A549 (cell line): ENCODE results near the gene UBE2R2. TPM values are rescaled to one million over a fixed set of nuclear protein-coding genes. Genes with fewer than 3 reads are reported as not detected.

Source experiments
- ATAC-seq, 2 experiments: fragments of 200-7000 bp in 1 of 2; fragments of >200 bp in 1 of 2; cut with Nextera tagmentation in 1 of 2; cut with Tn5 transposase in 1 of 2; 3 replicates each; pipeline versions ENCODE4 v1.8.0 to v1.9.1; 2018 to 2020; ENCODE audit warnings: mild to moderate bottlenecking in 1 of 2, moderate library complexity in 1 of 2
- CTCF ChIA-PET: fragments of 300-600 bp; sonication (Branson Sonifier 250); formaldehyde crosslinking; extraction: SDS; loops from one replicate; lab custom pipeline; 2021; ENCODE audit warnings: antibody characterized with exemption, inconsistent platforms; lab: Yijun Ruan, JAX
- POLR2A ChIA-PET: fragments of 350-600 bp; formaldehyde crosslinking; extraction: SDS; loops from one replicate; lab custom pipeline; 2021; ENCODE audit warnings: antibody characterized with exemption, inconsistent platforms; lab: Yijun Ruan, JAX
- DNase-seq, 2 experiments: peaks; one replicate each; pipeline versions ENCODE4 v3.0.0 to v3.0.0-alpha.2; 2011 to 2016; ENCODE audit warnings: low read depth in 1 of 2, low spot score in 1 of 2
- FAIRE-seq: peaks from 2 replicates; lab custom pipeline; 2011; peaks lifted over from hg19 to GRCh38; lab: Jason Lieb, UNC
- H3K27ac ChIP-seq, 2 experiments: fragments of >200 bp; sonication (Bioruptor Twin); formaldehyde crosslinking; 3 replicates each; pipeline ENCODE4 v1.5.1; 2016 to 2017
- H3K4me1 ChIP-seq: fragments of >200 bp; sonication (Bioruptor Twin); formaldehyde crosslinking; 3 replicates; pipeline ENCODE4 v1.6.1; 2016
- H3K4me2 ChIP-seq: fragments of >200 bp; sonication (Bioruptor Twin); formaldehyde crosslinking; 3 replicates; pipeline ENCODE4 v1.6.1; 2016
- H3K4me3 ChIP-seq: fragments of >200 bp; sonication (Bioruptor Twin); formaldehyde crosslinking; 3 replicates; pipeline ENCODE4 v1.5.1; 2016
- H3K9me3 ChIP-seq: fragments of >200 bp; sonication (Bioruptor Twin); formaldehyde crosslinking; 3 replicates; pipeline ENCODE4 v1.6.1; 2016
- BHLHE40 ChIP-seq: IDR thresholded peaks from 2 replicates; pipeline ENCODE4 v1.6.1; 2012; ENCODE audit warnings: low read depth, low read length, inconsistent platforms
- CEBPB ChIP-seq, 2 experiments: fragments of >200 bp in 1 of 2; sonication (Bioruptor Twin) in 1 of 2; formaldehyde crosslinking in 1 of 2; IDR thresholded peaks; 2 replicates each; pipeline ENCODE4 v1.6.1; 2012 to 2016
- CHD2 ChIP-seq: fragments of 150-350 bp; IDR thresholded peaks from 2 replicates; pipeline ENCODE4 v1.6.1; 2014; ENCODE audit warnings: low read length; ENCODE audit not compliant: partially characterized antibody
- EHF ChIP-seq: fragments of 250-450 bp; sonication (Bioruptor Pico); IDR thresholded peaks from 2 replicates; pipeline ENCODE4 v1.5.0; 2020; ENCODE audit warnings: mild to moderate bottlenecking
- EHMT2 ChIP-seq: fragments of 200-600 bp; sonication (generic); IDR thresholded peaks from 2 replicates; pipeline ENCODE4 v1.6.1; 2016; ENCODE audit warnings: antibody characterized with exemption, low read depth, mild to moderate bottlenecking, moderate library complexity
- FOSB ChIP-seq: fragments of 250-450 bp; sonication (Bioruptor Pico); IDR thresholded peaks from 2 replicates; pipeline ENCODE4 v1.5.0; 2020; ENCODE audit warnings: mild to moderate bottlenecking, moderate library complexity
- HDAC2 ChIP-seq: fragments of 200-600 bp; sonication (generic); IDR thresholded peaks from 2 replicates; pipeline ENCODE4 v1.6.1; 2016
- HOXB13 ChIP-seq: fragments of 250-450 bp; sonication (Bioruptor Pico); IDR thresholded peaks from 2 replicates; pipeline ENCODE4 v1.5.0; 2020; ENCODE audit warnings: low read depth, mild to moderate bottlenecking, moderate library complexity
- HOXB5 ChIP-seq: fragments of 250-450 bp; sonication (Bioruptor Pico); IDR thresholded peaks from 2 replicates; pipeline ENCODE4 v1.5.0; 2020; ENCODE audit warnings: mild to moderate bottlenecking, moderate library complexity
- JUN ChIP-seq, 2 experiments: fragments of >200 bp; sonication (Bioruptor Twin); formaldehyde crosslinking; IDR thresholded peaks; 2 replicates in 1 of 2; 3 replicates in 1 of 2; pipeline ENCODE4 v1.6.1; 2016 to 2017
- JUNB ChIP-seq: fragments of >200 bp; sonication (Bioruptor Twin); formaldehyde crosslinking; IDR thresholded peaks from 2 replicates; pipeline ENCODE4 v1.6.1; 2016
- NR3C1 ChIP-seq: fragments of >200 bp; sonication (Bioruptor Twin); formaldehyde crosslinking; IDR thresholded peaks from 3 replicates; pipeline ENCODE4 v1.6.1; 2017
- POLR2A ChIP-seq: IDR thresholded peaks from 2 replicates; pipeline ENCODE4 v1.6.1; 2012; ENCODE audit warnings: mild to moderate bottlenecking, low read length
- POLR2AphosphoS2 ChIP-seq: conservative IDR thresholded peaks from 2 replicates; pipeline ENCODE4 v1.6.1; 2012; ENCODE audit warnings: low read length, improper control_type of control experiment, inconsistent platforms
- REST ChIP-seq: fragments of 200-600 bp; sonication (generic); IDR thresholded peaks from 2 replicates; pipeline ENCODE4 v1.6.1; 2016; ENCODE audit warnings: antibody characterized with exemption, mild to moderate bottlenecking, moderate library complexity
- ZSCAN20 ChIP-seq: fragments of 250-450 bp; sonication (Bioruptor Pico); IDR thresholded peaks from 2 replicates; pipeline ENCODE4 v1.8.0; 2022; ENCODE audit warnings: mild to moderate bottlenecking, moderate library complexity
- WGBS: methylation state at CpG from one replicate; pipeline ENCODE4 v1.1.6; 2017; ENCODE audit errors: missing lambda C conversion rate; 5-methylcytosine and 5-hydroxymethylcytosine counted together
- polyA plus RNA-seq, 4 experiments: library from polyadenylated mRNA; depleted of rRNA in 3 of 4; stranded (reverse); fragments of >200 nt; fragmentation: RNase III in 1 of 4; extraction: RNeasy Plus Mini Kit Qiagen cat#74134 plus additional on column Dnase treatment in 1 of 4; gene quantifications; 2 replicates in 3 of 4; 3 replicates in 1 of 4; pipeline ENCODE4 v1.2.3, GENCODE V29; 2011 to 2017
- TF ChIP-seq, protein P1 (sequence below): fragments of 250-450 bp; sonication (Bioruptor Pico); IDR thresholded peaks from 2 replicates; pipeline ENCODE4 v1.5.0; 2020; ENCODE audit warnings: low read depth, mild to moderate bottlenecking, moderate library complexity
- TF ChIP-seq, protein P2 (sequence below): fragments of >200 bp; sonication (Bioruptor Twin); formaldehyde crosslinking; IDR thresholded peaks from 3 replicates; pipeline ENCODE4 v1.6.1; 2016
- TF ChIP-seq, protein P3 (sequence below): fragments of >200 bp; sonication (Bioruptor Twin); formaldehyde crosslinking; IDR thresholded peaks from 3 replicates; pipeline ENCODE4 v1.5.1; 2016

The UBE2R2 gene
- polyA plus RNA-seq, 2 of the 4 experiments (the other 2 are of a cell fraction) = 41.2 to 48.1 TPM

- Histone ChIP-seq H3K4me2 (no peak overlapping the region), H3K9me3 (no peaks in the 10 kb centered on the region), H3K4me1 (peaks cover 15% of the 10 kb centered on the region), H3K27ac (no peak overlapping the region), H3K4me3 (no peak overlapping the region)
- ATAC-seq (no peak), FAIRE-seq (no peak), DNase-seq (no peak)
- WGBS = 93% methylated on average over 5 of the region's 5 CpGs
- POLR2A ChIA-PET = interaction anchor here (0.6 kb wide), 1 partner anchor 14 kb away, joined by 4 read pairs; no protein-coding TSS in a partner anchor
- CTCF ChIA-PET = interaction anchor here (1.5 to 9.2 kb wide), 4 partner anchors 10 to 140 kb away, joined by 3 to 117 read pairs (median 11); no protein-coding TSS in a partner anchor
- TF ChIP-seq CEBPB (IDR thresholded peaks at IDR 0.05) = no peak
- no peak for TF ChIP-seq HDAC2
- no peak for TF ChIP-seq REST
- no peak for TF ChIP-seq CHD2
- TF ChIP-seq EHF (CRISPR knock-in tag) = no peak
- TF ChIP-seq HOXB5 (CRISPR knock-in tag) = no peak
- no peak for TF ChIP-seq EHMT2
- TF ChIP-seq, protein P1, sequence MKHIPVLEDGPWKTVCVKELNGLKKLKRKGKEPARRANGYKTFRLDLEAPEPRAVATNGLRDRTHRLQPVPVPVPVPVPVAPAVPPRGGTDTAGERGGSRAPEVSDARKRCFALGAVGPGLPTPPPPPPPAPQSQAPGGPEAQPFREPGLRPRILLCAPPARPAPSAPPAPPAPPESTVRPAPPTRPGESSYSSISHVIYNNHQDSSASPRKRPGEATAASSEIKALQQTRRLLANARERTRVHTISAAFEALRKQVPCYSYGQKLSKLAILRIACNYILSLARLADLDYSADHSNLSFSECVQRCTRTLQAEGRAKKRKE (CRISPR knock-in tag) = no peak
- TF ChIP-seq, protein P2, sequence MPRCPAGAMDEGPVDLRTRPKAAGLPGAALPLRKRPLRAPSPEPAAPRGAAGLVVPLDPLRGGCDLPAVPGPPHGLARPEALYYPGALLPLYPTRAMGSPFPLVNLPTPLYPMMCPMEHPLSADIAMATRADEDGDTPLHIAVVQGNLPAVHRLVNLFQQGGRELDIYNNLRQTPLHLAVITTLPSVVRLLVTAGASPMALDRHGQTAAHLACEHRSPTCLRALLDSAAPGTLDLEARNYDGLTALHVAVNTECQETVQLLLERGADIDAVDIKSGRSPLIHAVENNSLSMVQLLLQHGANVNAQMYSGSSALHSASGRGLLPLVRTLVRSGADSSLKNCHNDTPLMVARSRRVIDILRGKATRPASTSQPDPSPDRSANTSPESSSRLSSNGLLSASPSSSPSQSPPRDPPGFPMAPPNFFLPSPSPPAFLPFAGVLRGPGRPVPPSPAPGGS = no peak
- no peak for TF ChIP-seq ZSCAN20
- no peak for TF ChIP-seq POLR2AphosphoS2
- no peak for TF ChIP-seq JUNB
- TF ChIP-seq NR3C1 = no peak
- TF ChIP-seq HOXB13 = no peak
- TF ChIP-seq FOSB (CRISPR knock-in tag) = no peak
- TF ChIP-seq, protein P3, sequence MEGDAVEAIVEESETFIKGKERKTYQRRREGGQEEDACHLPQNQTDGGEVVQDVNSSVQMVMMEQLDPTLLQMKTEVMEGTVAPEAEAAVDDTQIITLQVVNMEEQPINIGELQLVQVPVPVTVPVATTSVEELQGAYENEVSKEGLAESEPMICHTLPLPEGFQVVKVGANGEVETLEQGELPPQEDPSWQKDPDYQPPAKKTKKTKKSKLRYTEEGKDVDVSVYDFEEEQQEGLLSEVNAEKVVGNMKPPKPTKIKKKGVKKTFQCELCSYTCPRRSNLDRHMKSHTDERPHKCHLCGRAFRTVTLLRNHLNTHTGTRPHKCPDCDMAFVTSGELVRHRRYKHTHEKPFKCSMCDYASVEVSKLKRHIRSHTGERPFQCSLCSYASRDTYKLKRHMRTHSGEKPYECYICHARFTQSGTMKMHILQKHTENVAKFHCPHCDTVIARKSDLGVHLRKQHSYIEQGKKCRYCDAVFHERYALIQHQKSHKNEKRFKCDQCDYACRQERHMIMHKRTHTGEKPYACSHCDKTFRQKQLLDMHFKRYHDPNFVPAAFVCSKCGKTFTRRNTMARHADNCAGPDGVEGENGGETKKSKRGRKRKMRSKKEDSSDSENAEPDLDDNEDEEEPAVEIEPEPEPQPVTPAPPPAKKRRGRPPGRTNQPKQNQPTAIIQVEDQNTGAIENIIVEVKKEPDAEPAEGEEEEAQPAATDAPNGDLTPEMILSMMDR = no peak
- no peak for TF ChIP-seq POLR2A
- TF ChIP-seq BHLHE40 = no peak
- no peak for TF ChIP-seq JUN (IDR thresholded peaks at IDR 0.05)
Measured at GRCh38 chr9:33934188-33934878, 117.4 kb downstream of the UBE2R2 start.
